OCI-LY1 (cell line): ENCODE results near the gene APOA1.

ENCODE experiments used
- H2AFZ ChIP-seq: fragments of 200-600 bp; sonication (generic), shearing (Covaris generic); 2 replicates; pipeline ENCODE4 v1.6.0; 2014; ENCODE audit warnings: antibody characterized with exemption, mild to moderate bottlenecking, low read length
- H3F3A ChIP-seq: fragments of 200-600 bp; sonication (generic), shearing (Covaris generic); 2 replicates; pipeline ENCODE4 v1.6.0; 2014; ENCODE audit warnings: mild to moderate bottlenecking, antibody characterized with exemption, low read length, moderate library complexity; ENCODE audit not compliant: insufficient read depth
- H3K27ac ChIP-seq: fragments of 200-600 bp; sonication (generic); 2 replicates; pipeline ENCODE4 v1.5.1; 2014; ENCODE audit warnings: low read length, mixed run types, mild to moderate bottlenecking, low read depth; ENCODE audit not compliant: poor library complexity, severe bottlenecking
- H3K27me3 ChIP-seq: fragments of 200-600 bp; sonication (generic); 2 replicates; pipeline ENCODE4 v1.6.0; 2014; ENCODE audit warnings: antibody characterized with exemption, mild to moderate bottlenecking, low read length, moderate library complexity; ENCODE audit not compliant: insufficient read depth
- H3K36me3 ChIP-seq: fragments of 200-600 bp; sonication (generic); 2 replicates; pipeline ENCODE4 v1.6.1; 2014; ENCODE audit warnings: mild to moderate bottlenecking, antibody characterized with exemption, low read length, moderate library complexity, mixed read lengths; ENCODE audit not compliant: insufficient read depth
- H3K4me1 ChIP-seq: fragments of 200-600 bp; sonication (generic); 2 replicates; pipeline ENCODE4 v1.5.1; 2014; ENCODE audit warnings: mild to moderate bottlenecking, low read length, moderate library complexity; ENCODE audit not compliant: insufficient read depth, severe bottlenecking
- H3K4me2 ChIP-seq: fragments of 200-600 bp; sonication (generic), shearing (Covaris generic); 2 replicates; pipeline ENCODE4 v1.6.1; 2014; ENCODE audit warnings: low read length
- H3K4me3 ChIP-seq: fragments of 200-600 bp; sonication (generic); 2 replicates; pipeline ENCODE4 v1.5.1; 2014; ENCODE audit warnings: low read length, low read depth, mild to moderate bottlenecking, mixed read lengths; ENCODE audit not compliant: poor library complexity, severe bottlenecking
- H3K79me2 ChIP-seq: fragments of 200-600 bp; shearing (Covaris generic); 2 replicates; pipeline ENCODE4 v1.6.1; 2016; ENCODE audit warnings: mixed run types, low read length, mixed read lengths; ENCODE audit not compliant: insufficient read depth
- H3K9ac ChIP-seq: fragments of 200-600 bp; sonication (generic), shearing (Covaris generic); 2 replicates; pipeline ENCODE4 v1.6.1; 2014; ENCODE audit warnings: mild to moderate bottlenecking, low read length, mixed read lengths
- H3K9me2 ChIP-seq: fragments of 200-600 bp; sonication (generic), shearing (Covaris generic); 2 replicates; pipeline ENCODE4 v1.6.1; 2014; ENCODE audit warnings: low read depth, mild to moderate bottlenecking, low read length, mixed read lengths
- H3K9me3 ChIP-seq: fragments of 200-600 bp; shearing (Covaris generic); 2 replicates; pipeline ENCODE4 v1.6.1; 2014; ENCODE audit warnings: low read length, mixed read lengths
- H4K20me1 ChIP-seq: fragments of 200-600 bp; sonication (generic), shearing (Covaris generic); 2 replicates; pipeline ENCODE4 v1.6.0; 2016; ENCODE audit warnings: mild to moderate bottlenecking, low read length; ENCODE audit not compliant: insufficient read depth
- CTCF ChIP-seq: fragments of 200-600 bp; sonication (generic), shearing (Covaris generic); IDR thresholded peaks from 2 replicates; pipeline ENCODE4 v1.5.1; 2017; ENCODE audit warnings: mild to moderate bottlenecking, antibody characterized with exemption, low read length, moderate library complexity, mixed read lengths
- EZH2 ChIP-seq: fragments of 200-600 bp; sonication (generic), shearing (Covaris generic); IDR thresholded peaks from 2 replicates; pipeline ENCODE4 v1.8.0; 2017; ENCODE audit warnings: borderline replicate concordance, mixed run types, mild to moderate bottlenecking, antibody characterized with exemption, low read length, moderate library complexity, mixed read lengths

APOA1 gene

GRCh38 chr11:116831790-116832349 is 5.6 kb downstream of the APOA1 start:
- Histone ChIP-seq H3K9me3 (no peaks in the 10 kb centered on the region), H3K79me2 (no peaks in the 10 kb centered on the region), H3K27me3 (no peaks in the 10 kb centered on the region), H3K4me3 (no peak overlapping the region), H3K36me3 (no peaks in the 10 kb centered on the region), H2AFZ (no peak overlapping the region), H3K9ac (no peak overlapping the region), H3K4me2 (no peak overlapping the region), H3K4me1 (peaks cover 8% of the 10 kb centered on the region), H4K20me1 (no peaks in the 10 kb centered on the region), H3F3A (no peaks in the 10 kb centered on the region), H3K9me2 (no peaks in the 10 kb centered on the region), H3K27ac (no peak overlapping the region)
- TF ChIP-seq EZH2 (no peak), CTCF (no peak)

- Histone ChIP-seq H3K9me3 (no peaks in the 10 kb centered on the region), H3K27ac (no peak overlapping the region), H3K36me3 (no peaks in the 10 kb centered on the region), H2AFZ (no peak overlapping the region), H4K20me1 (no peaks in the 10 kb centered on the region), H3F3A (no peaks in the 10 kb centered on the region), H3K27me3 (no peaks in the 10 kb centered on the region), H3K4me3 (no peak overlapping the region), H3K79me2 (no peaks in the 10 kb centered on the region), H3K4me1 (peaks cover 3% of the 10 kb centered on the region), H3K9ac (no peak overlapping the region), H3K4me2 (no peak overlapping the region), H3K9me2 (no peaks in the 10 kb centered on the region)
- TF ChIP-seq CTCF, result no peak
- TF ChIP-seq EZH2, result no peak
Observed at GRCh38 chr11:116830184-116830912, 7.1 kb downstream of the APOA1 start.

GRCh38 chr11:116829525-116830183 is 7.8 kb downstream of the APOA1 start, which contains the start of gene APOC3:
APOC3 (plus strand) TSS chr11:116829907; CDS start chr11:116830583, 676 bp downstream.
- no peaks in the 10 kb centered on the region for H3K27me3 ChIP-seq
- H3K9me3 ChIP-seq, result no peaks in the 10 kb centered on the region
- no peaks in the 10 kb centered on the region for H3K9me2 ChIP-seq
- no peak within 1 kb of the TSS for H2AFZ ChIP-seq
- H4K20me1 ChIP-seq, result no peaks in the 10 kb centered on the region
- H3K4me2 ChIP-seq, result no peak within 1 kb of the TSS
- no peak within 1 kb of the TSS for H3K27ac ChIP-seq
- TF ChIP-seq EZH2 (no peak), CTCF (no peak)
- no peaks in the 10 kb centered on the region for H3K79me2 ChIP-seq
- H3K9ac ChIP-seq, result no peak within 1 kb of the TSS
- no peak within 1 kb of the TSS for H3K4me3 ChIP-seq
- no peaks in the 10 kb centered on the region for H3K36me3 ChIP-seq
- H3K4me1 ChIP-seq, result no peaks in the 10 kb centered on the region
- H3F3A ChIP-seq, result no peaks in the 10 kb centered on the region
